Activated T-helper 1 cell treated with anti-CD3 and anti-CD28 coated beads, Interleukin-2, amount 50 U/mL, for 16 hours (primary cell): ENCODE results near the gene WDR74.
"Not testable (repeated sequence)": the region's sequence is repeated elsewhere in the genome, so short reads cannot be mapped to it uniquely, and the experiment has no call there.

ENCODE experiments used
- DNase-seq, 2 donors: peaks; one replicate each; pipeline ENCODE4 v3.0.0-alpha.2; 2020; ENCODE audit warnings: low read depth in 1 of 2, low spot score in 1 of 2

Gene WDR74

DNA sequence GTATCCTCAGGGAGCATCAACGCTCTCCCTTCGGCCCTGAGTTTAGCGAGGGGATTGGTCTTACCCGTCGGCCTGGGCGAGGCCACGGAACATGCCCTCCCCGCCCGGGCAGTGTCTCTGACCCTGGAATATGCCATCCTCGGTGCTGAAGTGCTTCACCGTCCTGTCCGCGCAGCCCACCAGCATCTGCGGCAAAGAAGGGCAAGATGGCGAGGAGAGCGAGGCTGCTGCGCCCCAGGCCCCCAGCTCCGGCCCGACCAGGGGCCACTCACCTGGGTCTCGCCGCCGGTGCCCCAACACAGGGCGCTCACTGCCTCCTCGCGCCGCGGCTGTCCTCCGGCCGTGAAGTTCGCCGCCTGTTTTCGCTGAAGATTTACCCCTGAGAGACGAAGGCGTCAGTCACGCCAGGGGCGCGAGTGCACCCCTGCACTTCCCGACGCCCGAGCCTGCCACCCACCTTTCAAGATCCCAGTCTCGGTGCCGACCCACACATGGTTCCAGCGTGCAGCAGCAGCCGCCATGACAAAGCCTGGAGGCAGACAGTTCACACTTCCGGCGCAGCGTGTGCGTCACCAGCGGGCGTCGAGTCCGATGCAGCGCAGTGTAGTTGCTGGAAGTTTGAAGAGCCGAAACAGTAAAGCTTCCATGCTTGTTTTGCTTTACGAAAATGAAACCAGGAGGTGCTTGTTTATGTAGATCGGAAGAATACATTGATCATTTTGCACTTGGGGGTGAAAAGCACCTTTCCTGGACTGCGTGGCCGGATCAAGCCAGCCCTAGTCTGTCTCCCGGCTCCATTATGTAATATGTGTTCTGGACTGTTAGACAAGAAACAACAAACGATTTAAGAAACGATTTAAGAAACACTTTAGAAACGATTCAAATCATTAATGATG is at the start of gene WDR74:
WDR74 (minus strand) TSS at position 541 of the 896 bp plus-strand sequence; CDS start at position 521, 20 bp downstream.
- DNase-seq, result peak; percentile 84 to 88

DNA sequence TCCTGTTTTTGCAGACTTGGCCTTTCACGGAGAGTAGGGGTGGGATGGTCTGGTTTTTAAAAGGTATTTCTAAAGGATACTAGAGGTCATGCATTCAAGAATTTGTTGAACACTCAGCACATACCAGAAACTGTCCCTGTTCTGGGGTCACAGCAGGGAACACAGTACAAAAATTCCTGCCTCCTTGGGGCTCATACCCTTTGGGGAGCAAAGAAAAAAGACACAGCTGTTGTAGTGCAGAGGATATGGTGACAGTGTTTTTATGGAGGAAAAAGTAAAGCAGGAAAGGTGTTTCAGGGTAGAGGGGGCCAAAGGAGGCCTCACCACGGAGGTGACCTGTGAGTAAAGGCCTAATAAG is 49.7 kb upstream of the WDR74 start:
- DNase-seq, result no peak

DNA sequence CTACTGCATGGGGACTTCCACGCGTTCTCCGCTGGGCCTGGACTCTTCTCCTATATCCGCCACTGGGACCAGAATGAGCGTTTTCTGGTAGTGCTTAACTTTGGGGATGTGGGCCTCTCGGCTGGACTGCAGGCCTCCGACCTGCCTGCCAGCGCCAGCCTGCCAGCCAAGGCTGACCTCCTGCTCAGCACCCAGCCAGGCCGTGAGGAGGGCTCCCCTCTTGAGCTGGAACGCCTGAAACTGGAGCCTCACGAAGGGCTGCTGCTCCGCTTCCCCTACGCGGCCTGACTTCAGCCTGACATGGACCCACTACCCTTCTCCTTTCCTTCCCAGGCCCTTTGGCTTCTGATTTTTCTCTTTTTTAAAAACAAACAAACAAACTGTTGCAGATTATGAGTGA is 49.0 kb upstream of the WDR74 start:
- DNase-seq, result no peak

DNA sequence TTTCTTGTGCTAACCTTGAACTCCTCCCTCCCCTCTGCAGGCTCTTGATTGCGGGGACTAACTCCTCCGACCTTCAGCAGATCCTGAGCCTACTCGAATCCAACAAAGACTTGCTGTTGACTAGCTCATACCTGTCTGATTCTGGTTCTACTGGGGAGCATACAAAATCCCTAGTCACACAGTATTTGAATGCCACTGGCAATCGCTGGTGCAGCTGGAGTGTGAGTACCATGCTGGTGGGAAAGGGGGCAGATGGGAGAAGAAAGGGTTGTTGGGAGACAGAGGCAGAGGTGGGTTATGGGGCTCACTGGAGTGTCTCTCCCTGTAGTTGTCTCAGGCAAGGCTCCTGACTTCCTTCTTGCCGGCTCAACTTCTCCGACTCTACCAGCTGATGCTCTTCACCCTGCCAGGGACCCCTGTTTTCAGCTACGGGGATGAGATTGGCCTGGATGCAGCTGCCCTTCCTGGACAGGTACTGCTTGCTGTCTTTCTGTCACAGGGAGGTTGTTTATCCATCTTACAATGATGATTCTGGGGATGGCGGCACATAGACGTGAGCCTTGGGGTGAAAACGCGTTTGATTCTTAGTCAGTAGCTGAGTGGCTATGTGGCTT is 45.9 kb upstream of the WDR74 start:
- no peak for DNase-seq

DNA sequence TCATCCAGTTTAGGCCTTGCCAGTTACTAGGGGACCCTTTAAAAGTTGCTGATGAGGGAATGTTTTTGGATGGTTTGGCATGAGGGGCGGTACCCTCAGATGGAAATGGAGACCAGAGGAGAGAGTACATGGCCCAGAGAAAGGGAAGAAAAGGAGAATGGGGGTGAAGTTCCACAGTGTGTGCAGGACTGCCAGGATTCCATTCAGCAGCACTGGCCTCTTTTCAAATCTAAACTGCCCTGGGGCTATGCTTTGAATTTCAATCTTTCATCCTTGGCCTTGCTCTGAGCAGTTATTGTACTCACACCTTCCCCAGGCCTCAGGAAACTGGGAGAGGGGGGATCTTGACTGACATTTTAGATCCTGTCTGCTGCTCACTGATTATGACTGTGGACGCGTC is 44.3 kb upstream of the WDR74 start:
- DNase-seq, result no peak

DNA sequence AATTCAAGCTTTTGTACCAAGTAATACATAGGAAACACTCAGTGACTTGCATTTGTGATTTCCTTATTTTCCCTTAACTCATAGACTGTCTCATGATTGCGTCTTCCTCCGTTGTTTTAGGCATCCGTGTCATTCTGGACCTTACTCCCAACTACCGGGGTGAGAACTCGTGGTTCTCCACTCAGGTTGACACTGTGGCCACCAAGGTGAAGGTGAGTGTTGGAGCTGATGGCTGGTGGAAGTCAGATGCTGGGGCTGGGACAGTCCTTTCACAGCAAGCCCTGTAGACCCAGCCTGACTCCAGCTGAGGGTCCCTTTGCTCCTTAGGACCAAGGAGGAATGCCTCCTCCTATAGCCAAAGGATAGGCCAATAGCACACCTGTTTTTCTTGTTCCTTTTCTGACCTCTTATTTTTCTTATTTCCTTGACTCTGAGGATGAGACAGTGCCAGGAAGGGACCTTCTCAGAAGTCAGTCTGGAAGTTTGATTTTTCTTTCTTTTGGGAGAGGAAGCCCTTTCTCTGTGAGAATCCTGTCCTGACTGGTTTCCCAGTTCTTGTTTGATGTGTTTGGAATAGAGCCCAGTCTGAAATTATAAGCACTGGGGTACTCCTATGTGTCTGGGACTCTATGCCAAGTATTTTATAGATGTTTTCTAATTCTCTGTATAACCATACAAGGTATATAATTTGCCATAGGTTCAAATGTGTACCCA is 43.6 kb upstream of the WDR74 start:
- DNase-seq, result no peak

DNA sequence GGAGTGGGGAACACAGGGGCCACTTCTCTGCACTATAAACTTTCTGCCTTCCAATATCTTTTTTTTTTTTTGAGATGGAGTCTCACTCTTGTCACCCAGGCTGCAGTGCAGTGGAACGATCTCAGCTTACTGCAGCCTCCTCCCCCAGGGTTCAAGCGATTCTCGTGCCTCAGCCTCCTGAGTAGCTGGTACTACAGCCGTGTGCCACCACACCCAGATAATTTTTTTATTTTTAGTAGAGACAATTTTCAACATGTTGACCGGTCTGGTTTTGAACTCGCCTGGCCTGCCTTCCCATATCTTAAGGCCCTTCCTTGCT is 43.0 kb upstream of the WDR74 start:
- DNase-seq, result no peak

DNA sequence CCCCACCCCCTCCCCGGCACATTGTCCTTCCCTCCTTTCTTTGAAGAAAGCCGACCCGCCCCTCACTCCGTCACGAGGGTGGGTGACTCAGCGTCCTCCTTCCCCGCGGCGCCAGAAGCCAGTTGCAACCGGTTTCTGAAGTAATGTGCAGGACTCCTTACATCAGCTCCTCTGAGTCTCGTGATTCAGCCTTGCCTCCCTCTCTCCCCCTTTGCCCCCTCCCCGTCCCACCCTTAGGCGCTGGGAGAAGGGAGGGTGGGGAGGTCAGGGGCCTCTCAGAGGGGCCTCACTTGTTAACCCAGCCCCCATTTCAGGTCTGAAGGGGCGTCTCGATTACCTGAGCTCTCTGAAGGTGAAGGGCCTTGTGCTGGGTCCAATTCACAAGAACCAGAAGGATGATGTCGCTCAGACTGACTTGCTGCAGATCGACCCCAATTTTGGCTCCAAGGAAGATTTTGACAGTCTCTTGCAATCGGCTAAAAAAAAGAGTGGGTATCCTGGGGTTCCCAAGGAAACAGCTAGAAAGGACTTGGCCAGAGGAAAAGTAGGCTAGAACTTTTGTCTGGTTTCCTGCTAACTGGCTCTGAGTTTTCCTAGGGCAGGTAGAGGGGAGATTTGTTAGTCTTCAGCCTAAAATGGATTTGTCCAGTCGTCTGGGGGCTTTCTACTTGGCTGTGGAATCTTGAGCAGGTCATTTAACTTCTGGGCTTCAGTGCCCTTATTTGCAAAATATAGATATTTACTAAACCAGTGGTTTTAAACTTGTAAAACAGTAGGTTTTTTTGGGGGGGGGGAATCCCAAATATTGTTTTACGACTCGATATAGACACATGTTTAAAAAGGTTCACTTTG is 42.4 kb upstream of the WDR74 start:
- DNase-seq, result peak; percentile 89 to 91

DNA sequence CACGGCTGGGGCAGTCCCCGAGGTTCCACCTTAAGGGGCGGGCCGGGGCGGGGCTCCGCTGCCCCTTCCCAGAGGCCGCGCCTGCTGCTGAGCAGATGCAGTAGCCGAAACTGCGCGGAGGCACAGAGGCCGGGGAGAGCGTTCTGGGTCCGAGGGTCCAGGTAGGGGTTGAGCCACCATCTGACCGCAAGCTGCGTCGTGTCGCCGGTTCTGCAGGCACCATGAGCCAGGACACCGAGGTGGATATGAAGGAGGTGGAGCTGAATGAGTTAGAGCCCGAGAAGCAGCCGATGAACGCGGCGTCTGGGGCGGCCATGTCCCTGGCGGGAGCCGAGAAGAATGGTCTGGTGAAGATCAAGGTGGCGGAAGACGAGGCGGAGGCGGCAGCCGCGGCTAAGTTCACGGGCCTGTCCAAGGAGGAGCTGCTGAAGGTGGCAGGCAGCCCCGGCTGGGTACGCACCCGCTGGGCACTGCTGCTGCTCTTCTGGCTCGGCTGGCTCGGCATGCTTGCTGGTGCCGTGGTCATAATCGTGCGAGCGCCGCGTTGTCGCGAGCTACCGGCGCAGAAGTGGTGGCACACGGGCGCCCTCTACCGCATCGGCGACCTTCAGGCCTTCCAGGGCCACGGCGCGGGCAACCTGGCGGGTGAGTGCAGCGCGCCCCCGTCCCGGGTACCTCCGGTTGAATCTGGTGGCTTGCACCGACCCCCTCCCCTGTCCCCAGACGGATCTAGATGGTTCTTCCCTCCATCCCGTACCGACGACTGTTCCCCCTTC is 41.6 kb upstream of the WDR74 start, which contains the start of gene SLC3A2:
SLC3A2 (plus strand) TSS at position 94 of the 776 bp plus-strand sequence; CDS start at position 222, 128 bp downstream.
- peak; percentile 73 to 81 for DNase-seq

DNA sequence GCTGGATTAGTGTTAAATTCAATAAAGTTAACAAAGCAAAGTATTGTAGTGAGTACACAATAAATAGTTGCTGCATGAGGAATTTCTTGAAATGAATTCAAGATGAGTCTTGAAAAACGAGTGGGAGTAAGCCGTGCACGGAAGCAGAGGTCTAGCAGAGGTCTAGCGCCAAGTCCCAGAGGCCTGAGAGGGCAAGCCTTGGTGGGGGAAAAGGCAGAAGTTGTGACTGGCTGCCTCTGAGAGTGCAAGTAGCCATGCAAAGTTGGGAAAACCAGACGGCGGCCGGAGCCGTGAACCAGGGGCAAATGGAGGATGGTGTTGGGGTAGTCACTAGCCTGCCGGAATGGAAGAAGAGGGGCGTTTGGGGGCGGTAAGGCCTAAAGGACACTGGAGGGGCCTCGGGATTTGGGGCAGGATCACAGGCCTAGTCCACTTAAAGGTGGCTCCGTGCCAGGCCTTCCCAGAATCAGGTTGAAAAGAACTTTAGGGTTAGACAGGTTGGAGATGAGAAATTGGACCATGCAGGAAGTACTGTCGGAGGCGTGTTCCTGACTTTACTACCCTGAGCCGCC is 40.9 kb upstream of the WDR74 start:
- peak; percentile 7 to 16 for DNase-seq

DNA sequence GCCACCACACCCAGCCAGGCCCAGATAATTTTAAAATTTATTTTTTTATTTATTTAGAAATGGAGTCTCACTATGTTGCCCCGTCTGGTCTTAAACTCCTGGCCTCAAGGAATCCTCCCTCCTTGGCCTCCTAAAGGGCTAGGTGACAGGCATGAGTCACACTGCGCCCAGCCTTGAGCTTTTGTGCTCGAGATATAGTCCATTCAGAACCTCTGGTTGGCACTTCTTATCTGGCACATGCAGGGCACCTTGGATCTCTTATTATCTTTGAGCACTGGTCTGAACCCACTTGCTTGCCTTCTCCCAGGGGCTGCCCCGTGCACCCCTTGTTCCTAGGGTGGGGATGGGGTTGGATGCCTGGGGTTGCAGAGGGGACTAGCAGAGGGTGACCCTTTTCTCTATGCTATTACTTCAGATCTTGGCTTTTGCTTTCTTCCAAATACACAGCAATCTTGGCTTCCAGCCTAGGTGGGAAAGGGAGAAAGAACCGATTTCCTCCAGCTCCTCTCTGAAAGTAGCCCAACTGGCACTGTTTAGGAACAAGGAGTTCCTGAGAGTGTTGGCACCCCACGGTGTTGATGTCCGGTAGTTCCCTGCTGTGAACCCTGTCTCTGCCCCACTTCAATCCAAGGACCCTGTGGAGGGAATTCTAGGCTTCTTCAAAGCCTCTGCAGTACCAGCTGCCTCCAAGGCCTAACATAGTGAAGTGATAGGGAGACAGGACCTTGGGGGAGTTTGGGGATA is 40.0 kb upstream of the WDR74 start:
- DNase-seq, result no peak

DNA sequence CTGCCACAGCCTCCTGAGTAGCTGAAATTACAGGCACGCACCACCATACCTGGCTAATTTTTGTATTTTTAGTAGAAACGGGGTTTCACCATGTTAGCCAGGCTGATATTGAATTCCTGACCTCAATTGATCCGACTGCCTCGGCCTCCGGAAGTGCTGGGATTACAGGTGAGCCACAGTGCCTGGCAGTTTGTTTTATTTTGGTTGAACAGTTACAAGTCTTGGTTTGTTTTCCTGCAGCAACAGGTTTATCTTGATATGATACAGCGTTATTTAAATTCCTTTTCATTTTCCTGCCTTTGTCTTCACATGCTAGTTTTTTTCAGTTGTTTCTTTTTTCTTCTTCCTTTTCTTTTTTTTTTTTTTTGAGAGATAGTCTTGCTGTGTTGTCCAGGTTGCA is 37.3 kb upstream of the WDR74 start:
- no peak for DNase-seq

DNA sequence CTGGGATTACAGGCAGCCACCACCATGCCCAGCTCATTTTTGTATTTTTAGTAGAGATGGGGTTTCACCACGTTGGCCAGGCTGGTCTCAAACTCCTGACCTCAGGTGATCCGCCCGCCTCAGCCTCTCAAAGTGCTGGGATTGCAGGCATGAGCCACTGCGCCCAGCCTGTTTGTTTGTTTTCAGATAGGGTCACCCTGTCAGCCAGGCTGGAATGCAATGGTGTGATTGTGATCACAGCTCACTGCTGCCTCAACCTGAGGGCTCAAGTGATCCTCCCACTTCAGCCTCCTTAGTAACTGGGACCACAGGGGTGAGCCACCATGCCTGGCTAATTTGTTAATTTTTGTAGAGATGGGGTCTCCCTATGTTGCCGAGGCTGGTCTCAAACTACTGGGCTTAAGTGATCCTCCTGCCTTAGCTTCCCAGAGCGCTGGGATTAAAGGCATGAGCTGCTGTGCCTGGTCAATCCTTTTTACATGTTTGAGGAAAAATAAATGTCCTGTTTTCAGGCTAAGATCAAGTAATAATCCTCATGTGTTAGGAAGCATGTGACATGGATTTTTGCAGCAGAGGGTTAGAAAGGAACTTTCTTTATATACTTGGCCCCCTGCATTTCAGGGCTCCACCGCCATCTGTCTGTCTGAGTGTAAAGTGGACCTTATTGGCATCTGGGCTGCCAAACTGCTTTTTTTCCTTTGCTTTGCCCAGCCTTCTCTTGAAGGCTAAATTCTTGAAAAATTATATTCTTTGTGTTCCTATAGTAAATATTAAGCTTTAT is 36.5 kb upstream of the WDR74 start:
- DNase-seq, result no peak

DNA sequence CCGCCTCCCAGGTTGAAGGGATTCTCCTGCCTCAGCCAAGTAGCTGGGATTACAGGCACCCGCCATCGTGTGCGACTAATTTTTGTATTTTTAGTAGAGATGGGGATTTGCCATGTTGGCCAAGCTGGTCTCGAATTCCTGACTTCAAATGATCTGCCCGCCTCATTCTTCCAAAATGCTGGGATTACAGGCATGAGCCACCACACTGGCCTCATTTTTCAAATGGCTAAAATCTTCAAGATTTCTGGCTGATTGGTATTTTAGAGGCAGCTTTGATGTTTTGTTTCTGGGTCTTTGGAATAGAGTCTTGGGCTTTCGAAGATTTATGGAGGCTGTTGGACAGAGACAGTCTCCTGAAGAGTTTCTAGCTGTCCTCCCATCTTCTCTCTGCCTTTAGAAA is 35.5 kb upstream of the WDR74 start:
- DNase-seq, result no peak

DNA sequence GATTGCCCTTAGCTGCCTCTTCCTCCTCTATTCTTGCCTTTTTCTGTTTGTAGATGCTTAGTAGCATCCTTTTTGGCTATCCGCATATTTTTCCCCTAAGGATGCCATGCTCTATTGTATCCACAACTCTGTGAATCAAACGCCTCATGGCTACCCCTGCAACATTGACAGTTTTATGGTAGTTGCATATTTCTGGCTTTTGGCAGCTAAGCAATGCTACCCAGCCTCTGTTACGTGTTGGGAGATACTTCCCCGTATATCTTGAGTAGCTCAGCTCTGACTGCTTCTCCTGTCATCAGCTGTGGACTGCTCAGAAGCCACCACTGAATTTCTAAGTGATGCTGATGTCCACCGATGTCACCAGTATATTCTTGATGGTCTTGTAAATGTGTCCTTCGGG is 26.2 kb upstream of the WDR74 start:
- no peak for DNase-seq

DNA sequence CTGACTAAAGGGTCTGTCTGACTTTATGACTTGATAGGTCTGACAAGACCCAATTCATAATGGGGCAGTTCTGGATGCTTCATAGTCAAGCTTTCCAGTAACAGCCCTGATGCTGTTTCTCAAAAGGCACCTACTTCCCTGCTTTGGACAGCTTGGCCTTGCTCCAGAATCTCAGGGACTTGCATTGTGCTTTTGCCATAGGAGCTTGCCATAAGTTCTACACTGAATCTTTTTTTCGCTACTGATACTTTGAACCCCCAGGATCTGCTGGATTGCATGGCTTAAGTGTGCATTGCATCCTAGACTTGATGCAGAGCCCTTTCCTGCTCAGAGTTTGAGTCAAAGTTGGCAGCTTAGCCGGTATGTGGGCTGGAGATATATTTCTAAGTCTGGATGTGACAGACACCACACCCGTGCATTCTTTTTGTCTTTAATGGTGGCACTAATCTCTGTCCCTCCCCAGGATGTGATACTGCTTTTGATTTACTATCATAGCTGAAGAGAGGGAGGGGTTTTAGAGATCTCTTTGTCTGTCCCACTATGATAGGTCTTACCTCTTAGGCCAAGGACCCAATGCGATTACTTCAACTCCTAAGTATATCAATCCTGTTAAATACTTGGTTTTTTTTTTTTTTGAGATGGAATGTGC is 24.4 kb upstream of the WDR74 start:
- DNase-seq, result no peak

DNA sequence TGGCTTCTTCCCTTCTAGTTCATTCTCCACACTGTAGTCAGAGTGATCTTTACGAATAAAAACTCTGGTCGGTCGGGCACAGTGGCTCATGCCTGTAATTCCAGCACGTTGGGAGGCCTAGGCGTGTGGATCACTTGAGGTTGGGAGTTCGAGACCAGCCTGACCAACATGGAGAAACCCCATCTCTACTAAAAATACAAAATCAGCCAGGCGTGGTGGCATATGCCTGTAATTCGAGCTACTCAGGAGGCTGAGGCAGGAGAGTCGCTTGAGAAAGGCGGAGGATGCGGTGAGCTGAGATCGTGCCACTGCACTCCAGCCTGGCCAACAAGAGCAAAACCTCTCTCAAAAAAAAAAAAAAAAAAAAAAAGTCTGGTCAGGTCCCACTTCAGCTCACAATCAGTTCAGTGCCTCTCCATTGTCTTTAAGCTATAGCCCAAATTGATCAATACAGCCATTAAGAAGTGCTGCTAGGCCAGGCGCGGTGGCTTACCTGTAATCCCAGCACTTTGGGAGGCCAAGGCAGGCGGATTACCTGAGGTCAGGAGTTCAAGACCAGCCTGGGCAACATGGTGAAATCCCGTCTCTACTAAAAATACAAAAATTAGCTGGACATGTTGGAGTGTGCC is 22.3 kb upstream of the WDR74 start:
- DNase-seq, result not testable (repeated sequence)
